ENCODE measurements around the gene CXXC4. TPM values are rescaled to one million over a fixed set of nuclear protein-coding genes. Genes with fewer than 3 reads are reported as not detected.
A peak's percentile ranks its signal among the peaks of the same experiment; 100 is the strongest.

Gene CXXC4
- total RNA-seq, 2 experiments from 2014 or later = 0.03 TPM; not detected in 1

GRCh38 chr4:104491481-104492182 is 3.1 kb downstream of the CXXC4 start:
- Histone ChIP-seq H3K9me2 (ENCODE audit: insufficient read depth, low read length) (no peaks in the 10 kb centered on the region), H2AFZ (ENCODE audit: low read length) (no peak overlapping the region), H3K9me3 (ENCODE audit: low read length) (no peaks in the 10 kb centered on the region), H3K4me3 (ENCODE audit: low read depth, low read length, poor library complexity, severe bottlenecking) (peak overlapping the region; percentile 34), H3K4me1 (ENCODE audit: insufficient read depth, low read length, poor library complexity, severe bottlenecking) (peaks cover 4% of the 10 kb centered on the region), H3K27ac (ENCODE audit: low read depth, low read length, poor library complexity, severe bottlenecking) (no peak overlapping the region), H3K79me2 (ENCODE audit: insufficient read depth, low read depth, low read length) (no peaks in the 10 kb centered on the region), H4K20me1 (ENCODE audit: insufficient read depth, low read length) (no peaks in the 10 kb centered on the region), H3K4me2 (ENCODE audit: low read length) (peak overlapping the region; percentile 39; the same call in 1 of the 2 replicates), H3K36me3 (ENCODE audit: insufficient read depth, low read length) (no peaks in the 10 kb centered on the region)
- TF ChIP-seq, protein P1, sequence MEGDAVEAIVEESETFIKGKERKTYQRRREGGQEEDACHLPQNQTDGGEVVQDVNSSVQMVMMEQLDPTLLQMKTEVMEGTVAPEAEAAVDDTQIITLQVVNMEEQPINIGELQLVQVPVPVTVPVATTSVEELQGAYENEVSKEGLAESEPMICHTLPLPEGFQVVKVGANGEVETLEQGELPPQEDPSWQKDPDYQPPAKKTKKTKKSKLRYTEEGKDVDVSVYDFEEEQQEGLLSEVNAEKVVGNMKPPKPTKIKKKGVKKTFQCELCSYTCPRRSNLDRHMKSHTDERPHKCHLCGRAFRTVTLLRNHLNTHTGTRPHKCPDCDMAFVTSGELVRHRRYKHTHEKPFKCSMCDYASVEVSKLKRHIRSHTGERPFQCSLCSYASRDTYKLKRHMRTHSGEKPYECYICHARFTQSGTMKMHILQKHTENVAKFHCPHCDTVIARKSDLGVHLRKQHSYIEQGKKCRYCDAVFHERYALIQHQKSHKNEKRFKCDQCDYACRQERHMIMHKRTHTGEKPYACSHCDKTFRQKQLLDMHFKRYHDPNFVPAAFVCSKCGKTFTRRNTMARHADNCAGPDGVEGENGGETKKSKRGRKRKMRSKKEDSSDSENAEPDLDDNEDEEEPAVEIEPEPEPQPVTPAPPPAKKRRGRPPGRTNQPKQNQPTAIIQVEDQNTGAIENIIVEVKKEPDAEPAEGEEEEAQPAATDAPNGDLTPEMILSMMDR (conservative IDR thresholded peaks at IDR 0.05; ENCODE audit: low read length) = no peak
- no peak for TF ChIP-seq EZH2phosphoT487 (IDR thresholded peaks at IDR 0.05; ENCODE audit: borderline replicate concordance, low read depth, low read length)
- BruUV-seq (replicated peaks) = no TSS peak
- POLR2A ChIA-PET = interaction anchor here (0.5 kb wide), 1 partner anchor 8 kb away, joined by 3 read pairs; no protein-coding TSS in a partner anchor
- intact Hi-C loops (cut with micrococcal nuclease; ENCODE audit: unreplicated experiment) = no loop called here
- CTCF ChIA-PET (ENCODE audit: unreplicated experiment) = no interaction called here
- no peak for DNase-seq (ENCODE audit: low spot score)

GRCh38 chr4:104490770-104491480 is 3.8 kb downstream of the CXXC4 start:
- Histone ChIP-seq H2AFZ (ENCODE audit: low read length) (0 out of 2 replicates have a peak overlapping the region, but pooled peaks have one; percentile 4), H4K20me1 (ENCODE audit: insufficient read depth, low read length) (no peaks in the 10 kb centered on the region), H3K79me2 (ENCODE audit: insufficient read depth, low read depth, low read length) (no peaks in the 10 kb centered on the region), H3K36me3 (ENCODE audit: insufficient read depth, low read length) (no peaks in the 10 kb centered on the region), H3K9me3 (ENCODE audit: low read length) (no peaks in the 10 kb centered on the region), H3K4me1 (ENCODE audit: insufficient read depth, low read length, poor library complexity, severe bottlenecking) (peaks cover 4% of the 10 kb centered on the region), H3K9me2 (ENCODE audit: insufficient read depth, low read length) (no peaks in the 10 kb centered on the region), H3K4me2 (ENCODE audit: low read length) (peak overlapping the region; percentile 68), H3K27ac (ENCODE audit: low read depth, low read length, poor library complexity, severe bottlenecking) (no peak overlapping the region), H3K4me3 (ENCODE audit: low read depth, low read length, poor library complexity, severe bottlenecking) (peak overlapping the region; percentile 58)
- no TSS peak for BruUV-seq (replicated peaks)
- peak; percentile 3 for DNase-seq (ENCODE audit: low spot score)
- POLR2A ChIA-PET = no interaction called here
- TF ChIP-seq, protein P1 (conservative IDR thresholded peaks at IDR 0.05; ENCODE audit: low read length) = no peak
- TF ChIP-seq EZH2phosphoT487 (IDR thresholded peaks at IDR 0.05; ENCODE audit: borderline replicate concordance, low read depth, low read length) = no peak
- CTCF ChIA-PET (ENCODE audit: unreplicated experiment) = no interaction called here
- intact Hi-C loops (cut with micrococcal nuclease; ENCODE audit: unreplicated experiment) = no loop called here
